Kidney glomerular epithelial cell (primary cell): Measurements from ENCODE around the gene CSTB.

Experiments used
- DNase-seq: peaks from one replicate; lab custom pipeline; 2025; lab: John Stamatoyannopoulos, UW

The CSTB gene

GRCh38 chr21:43728467-43729390 lies 47.4 kb downstream of the CSTB start:
- peak; percentile 95 for DNase-seq

GRCh38 chr21:43728154-43728466 lies 48.0 kb downstream of the CSTB start:
- no peak for DNase-seq

GRCh38 chr21:43727519-43728153 lies 48.5 kb downstream of the CSTB start:
- DNase-seq: no peak

GRCh38 chr21:43726686-43727518 lies 49.2 kb downstream of the CSTB start:
- no peak for DNase-seq
